Testis (tissue), 3 donors: Measurements from ENCODE around the gene PI16. TPM values are rescaled to one million over a fixed set of nuclear protein-coding genes. Genes with fewer than 3 reads are reported as not detected.
"Not testable (repeated sequence)": the region's sequence is repeated elsewhere in the genome, so short reads cannot be mapped to it uniquely, and the experiment has no call there.

Source experiments
- DNase-seq: peaks from one replicate; pipeline ENCODE4 v3.0.0-alpha.2; 2019
- H3K27ac ChIP-seq, 2 donors: fragments of 200-600 bp; sonication (generic); one replicate each; pipeline ENCODE4 v1.5.1; 2019
- H3K27me3 ChIP-seq: fragments of 200-600 bp; sonication (generic); one replicate; pipeline ENCODE4 v1.5.1; 2019
- H3K36me3 ChIP-seq: fragments of 200-600 bp; sonication (generic); one replicate; pipeline ENCODE4 v1.5.1; 2017; ENCODE audit warnings: low read depth; ENCODE audit errors: missing control alignments
- H3K4me1 ChIP-seq: fragments of 200-600 bp; sonication (generic); one replicate; pipeline ENCODE4 v1.5.1; 2019
- H3K4me3 ChIP-seq, 2 donors: fragments of 200-600 bp; sonication (generic); one replicate each; pipeline ENCODE4 v1.5.1; 2017 to 2019
- H3K9me3 ChIP-seq: fragments of 200-600 bp; sonication (generic); one replicate; pipeline ENCODE4 v1.5.1; 2017
- POLR2A ChIP-seq: fragments of 450-650 bp; IDR thresholded peaks from one replicate; pipeline ENCODE4 v1.6.1; 2017; ENCODE audit warnings: antibody characterized with exemption, mild to moderate bottlenecking, moderate library complexity
- WGBS, 2 donors: methylation state at CpG; one replicate each; pipeline ENCODE4 v1.1.5; 2018; 5-methylcytosine and 5-hydroxymethylcytosine counted together
- intact Hi-C: fragments of 100-400 bp; cut with DNase I; formaldehyde crosslinking; loops from one replicate; pipeline ENCODE4 v1.15.1; 2023; ENCODE audit warnings: low total_unique reads
- polyA plus RNA-seq: library from polyadenylated mRNA; stranded (reverse); fragments of 350-450 nt; fragmentation: Illumina TruSeq; extraction: RNeasy Lipid Tissue Mini Kit (QIAGEN cat#74804); gene quantifications from one replicate; pipeline ENCODE4 v1.2.3, GENCODE V29; 2014; ENCODE audit warnings: low read depth, low replicate concordance; ENCODE audit not compliant: insufficient read depth
- total RNA-seq, 2 donors: library from RNA; depleted of rRNA; stranded (reverse); fragments of >200 nt; gene quantifications; one replicate each; pipeline ENCODE4 v1.2.3, GENCODE V29; 2016
- TF ChIP-seq, protein P1 (sequence below), 3 experiments: fragments of 450-650 bp in 2 of 3; fragments of 200-600 bp in 1 of 3; sonication (generic) in 1 of 3; IDR thresholded peaks; one replicate each; pipeline ENCODE4 v1.5.1; 2016 to 2019; ENCODE audit warnings: antibody characterized with exemption in 3 of 3, mild to moderate bottlenecking in 2 of 3, moderate library complexity in 1 of 3

Gene PI16
- total and polyA plus RNA-seq, 3 donors from 2014 or later = 9.8 to 79.3 (median 24.7) TPM

DNA sequence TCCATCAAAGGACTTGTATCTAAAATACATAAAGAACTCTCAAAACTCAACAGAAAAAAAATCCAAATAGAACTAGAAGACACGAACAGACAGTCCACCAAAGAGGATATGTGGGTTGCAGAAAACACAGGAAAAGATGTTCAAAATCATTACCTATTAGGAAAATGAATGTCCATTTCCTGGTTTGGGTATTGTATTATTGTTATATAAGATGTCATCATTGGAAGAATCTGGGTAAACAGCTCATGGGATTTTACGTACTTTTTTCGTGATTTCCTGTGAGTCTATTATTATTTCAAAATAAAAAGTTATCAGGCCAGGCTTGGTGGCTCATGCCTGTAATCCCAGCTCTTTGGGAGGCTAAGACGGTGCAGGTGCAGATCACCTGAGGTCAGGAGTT, 9.2 kb upstream of the PI16 start:
- Histone ChIP-seq H3K36me3 (no peaks in the 10 kb centered on the region), H3K9me3 (no peaks in the 10 kb centered on the region), H3K4me3 (no peak overlapping the region), H3K4me1 (no peaks in the 10 kb centered on the region), H3K27me3 (no peaks in the 10 kb centered on the region), H3K27ac (no peak overlapping the region)
- TF ChIP-seq, protein P1, sequence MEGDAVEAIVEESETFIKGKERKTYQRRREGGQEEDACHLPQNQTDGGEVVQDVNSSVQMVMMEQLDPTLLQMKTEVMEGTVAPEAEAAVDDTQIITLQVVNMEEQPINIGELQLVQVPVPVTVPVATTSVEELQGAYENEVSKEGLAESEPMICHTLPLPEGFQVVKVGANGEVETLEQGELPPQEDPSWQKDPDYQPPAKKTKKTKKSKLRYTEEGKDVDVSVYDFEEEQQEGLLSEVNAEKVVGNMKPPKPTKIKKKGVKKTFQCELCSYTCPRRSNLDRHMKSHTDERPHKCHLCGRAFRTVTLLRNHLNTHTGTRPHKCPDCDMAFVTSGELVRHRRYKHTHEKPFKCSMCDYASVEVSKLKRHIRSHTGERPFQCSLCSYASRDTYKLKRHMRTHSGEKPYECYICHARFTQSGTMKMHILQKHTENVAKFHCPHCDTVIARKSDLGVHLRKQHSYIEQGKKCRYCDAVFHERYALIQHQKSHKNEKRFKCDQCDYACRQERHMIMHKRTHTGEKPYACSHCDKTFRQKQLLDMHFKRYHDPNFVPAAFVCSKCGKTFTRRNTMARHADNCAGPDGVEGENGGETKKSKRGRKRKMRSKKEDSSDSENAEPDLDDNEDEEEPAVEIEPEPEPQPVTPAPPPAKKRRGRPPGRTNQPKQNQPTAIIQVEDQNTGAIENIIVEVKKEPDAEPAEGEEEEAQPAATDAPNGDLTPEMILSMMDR (IDR thresholded peaks at IDR 0.05) = no peak
- TF ChIP-seq POLR2A = no peak
- WGBS, 2 donors = 43 to 92% methylated on average over 4 of the region's 4 CpGs
- intact Hi-C loops = no loop called here
- DNase-seq = no peak

DNA sequence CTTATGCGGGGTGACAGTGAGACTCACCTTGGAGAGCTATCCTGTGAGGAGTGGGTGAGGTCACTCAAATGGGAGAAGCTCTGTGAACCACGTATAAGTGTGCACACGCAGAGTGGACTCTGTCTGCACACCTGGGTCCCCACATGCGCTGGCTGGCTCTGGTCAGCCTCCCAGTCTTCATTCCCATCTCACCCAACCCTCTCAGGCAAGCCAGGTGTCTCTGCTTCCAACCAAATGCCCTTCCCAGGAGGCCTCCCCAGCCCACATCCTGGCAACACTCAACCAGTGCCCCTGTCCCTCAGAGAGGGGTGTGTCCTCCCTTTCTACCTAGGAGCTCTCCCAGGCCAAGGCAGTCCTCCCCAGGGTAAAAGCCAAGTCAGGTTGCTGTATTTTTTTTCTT, 8.0 kb upstream of the PI16 start:
- no peaks in the 10 kb centered on the region for H3K9me3 ChIP-seq
- H3K27ac ChIP-seq = no peak overlapping the region
- TF ChIP-seq, protein P1 (IDR thresholded peaks at IDR 0.05) = no peak
- TF ChIP-seq POLR2A = no peak
- DNase-seq = no peak
- H3K27me3 ChIP-seq = no peaks in the 10 kb centered on the region
- H3K4me1 ChIP-seq = no peaks in the 10 kb centered on the region
- intact Hi-C loops = no loop called here
- H3K4me3 ChIP-seq = no peak overlapping the region
- no peaks in the 10 kb centered on the region for H3K36me3 ChIP-seq
- 87 to 90% methylated on average over 4 of the region's 4 CpGs for whole genome bisulfite sequencing, 2 donors

DNA sequence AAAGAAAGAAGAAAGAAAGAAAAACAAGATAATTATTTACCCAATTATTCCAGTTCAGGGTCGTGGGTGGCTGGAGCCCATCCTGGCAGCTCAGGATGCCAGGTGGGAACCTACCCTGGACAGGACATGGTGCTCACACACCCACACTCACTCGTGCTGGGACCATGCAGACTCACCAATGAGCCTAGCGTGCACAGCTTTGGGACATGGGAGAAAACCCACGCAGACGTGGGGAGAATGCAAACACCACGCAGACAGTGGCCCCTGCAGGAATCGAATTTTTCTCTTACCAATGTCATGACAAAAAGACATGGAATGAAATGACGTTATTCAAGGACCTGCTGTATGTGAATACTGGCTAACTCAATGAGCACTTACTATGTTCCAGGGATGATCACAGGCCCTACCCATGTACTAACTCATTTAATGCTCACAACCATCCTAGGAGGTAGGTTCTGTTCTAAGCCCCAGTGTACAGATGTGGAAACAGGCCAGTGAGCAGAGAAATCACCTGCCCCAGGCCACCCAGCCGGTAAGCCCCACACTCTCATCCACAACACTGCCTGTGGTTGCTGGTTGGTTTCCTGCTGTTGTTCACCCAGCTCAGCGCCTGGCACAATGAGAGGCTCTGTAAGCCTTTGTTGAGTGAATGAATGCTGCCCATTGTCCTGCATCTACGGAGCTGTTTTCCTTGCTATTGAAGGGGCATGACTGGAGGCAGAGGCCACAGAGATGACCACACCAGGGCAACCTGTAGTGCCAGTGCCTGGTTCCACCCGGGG, 6.8 kb upstream of the PI16 start:
- no peak overlapping the region for H3K4me3 ChIP-seq
- H3K9me3 ChIP-seq = no peaks in the 10 kb centered on the region
- 76 to 85% methylated on average over 12 of the region's 12 CpGs for WGBS, 2 donors
- no peaks in the 10 kb centered on the region for H3K36me3 ChIP-seq
- no peak for DNase-seq
- H3K27me3 ChIP-seq = no peaks in the 10 kb centered on the region
- intact Hi-C loops = no loop called here
- no peaks in the 10 kb centered on the region for H3K4me1 ChIP-seq
- no peak overlapping the region for H3K27ac ChIP-seq
- TF ChIP-seq POLR2A = no peak
- TF ChIP-seq, protein P1 (IDR thresholded peaks at IDR 0.05) = no peak

DNA sequence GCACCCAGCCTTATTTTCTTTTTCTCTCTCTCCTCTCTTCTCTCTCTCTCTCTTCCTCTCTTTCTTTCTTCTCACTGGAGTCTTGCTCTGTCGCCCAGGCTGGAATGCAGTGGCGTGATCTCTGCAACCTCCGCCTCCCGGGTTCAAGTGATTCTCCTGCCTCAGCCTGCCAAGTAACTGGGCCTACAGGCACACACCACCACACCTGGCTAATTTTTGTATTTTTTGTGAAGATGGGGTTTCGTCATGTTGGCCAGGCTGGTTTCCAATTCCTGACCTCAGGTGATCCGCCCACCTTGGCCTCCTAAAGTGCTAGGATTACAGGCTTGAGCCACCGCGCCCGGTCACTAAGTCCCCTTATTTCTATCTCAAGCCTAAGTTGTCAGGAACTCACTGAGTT, 5.5 kb upstream of the PI16 start:
- H3K27ac ChIP-seq, intact Hi-C loops, H3K27me3 ChIP-seq, DNase-seq, H3K4me3 ChIP-seq, H3K36me3 ChIP-seq, H3K9me3 ChIP-seq, H3K4me1 ChIP-seq: not testable (repeated sequence)
- 72 to 92% methylated on average over 9 of the region's 9 CpGs for WGBS, 2 donors

DNA sequence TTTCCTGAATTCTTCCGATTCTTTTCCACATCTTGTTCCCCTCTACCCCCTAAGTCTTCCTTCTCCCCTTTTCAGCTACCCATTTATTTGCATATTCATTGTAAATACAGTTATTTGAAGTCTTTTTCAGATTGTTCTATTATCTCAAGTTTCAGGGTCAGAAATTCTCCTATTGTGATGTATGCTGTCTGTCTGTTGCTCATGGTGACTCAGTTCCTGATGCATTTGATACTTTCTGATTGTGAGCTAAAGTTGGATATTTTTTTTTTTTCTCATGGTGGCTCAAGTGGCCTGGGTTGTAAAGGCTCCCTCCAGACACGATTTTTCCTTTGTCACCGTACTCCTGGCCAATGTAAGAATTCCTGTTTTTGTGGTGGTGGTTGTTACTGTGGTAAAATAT, 4.9 kb upstream of the PI16 start:
- H3K27ac ChIP-seq = no peak overlapping the region
- no peak for DNase-seq
- intact Hi-C loops = no loop called here
- no peaks in the 10 kb centered on the region for H3K36me3 ChIP-seq
- WGBS, 2 donors = 75 to 86% methylated on average over 3 of the region's 3 CpGs
- H3K4me1 ChIP-seq = no peaks in the 10 kb centered on the region
- TF ChIP-seq POLR2A = no peak
- TF ChIP-seq, protein P1 (IDR thresholded peaks at IDR 0.05) = no peak
- no peak overlapping the region for H3K4me3 ChIP-seq
- H3K27me3 ChIP-seq = no peaks in the 10 kb centered on the region
- no peaks in the 10 kb centered on the region for H3K9me3 ChIP-seq
